Thoracic aorta (tissue), 2 donors: Measurements from ENCODE around the gene OR13C9. TPM values are rescaled to one million over a fixed set of nuclear protein-coding genes. Genes with fewer than 3 reads are reported as not detected.

Experiments
- ATAC-seq: fragments of 150-250 bp; one replicate; pipeline ENCODE4 v1.8.0; 2017; ENCODE audit warnings: low read depth; ENCODE audit not compliant: insufficient number of reproducible peaks, low FRiP score
- DNase-seq: peaks from one replicate; pipeline ENCODE4 v3.0.0-alpha.2; 2020; ENCODE audit warnings: low spot score
- H3K27ac ChIP-seq, 2 donors: fragments of 200-600 bp; sonication (generic); 1 replicate in 1 of 2; 2 replicates in 1 of 2; pipeline ENCODE4 v1.5.1; 2016; ENCODE audit warnings: mild to moderate bottlenecking in 2 of 2, moderate library complexity in 2 of 2
- H3K27me3 ChIP-seq: fragments of 200-600 bp; sonication (generic); replicated peaks from 2 replicates; pipeline ENCODE4 v1.6.0; 2016; ENCODE audit warnings: mild to moderate bottlenecking; ENCODE audit not compliant: insufficient read depth
- H3K36me3 ChIP-seq: fragments of 200-600 bp; sonication (generic); one replicate; pipeline ENCODE4 v1.5.1; 2016
- H3K4me1 ChIP-seq, 2 donors: fragments of 200-600 bp; sonication (generic); 1 replicate in 1 of 2; 2 replicates in 1 of 2; pipeline versions ENCODE4 v1.5.1 to v1.6.0; 2016; ENCODE audit warnings: low read depth in 2 of 2, mild to moderate bottlenecking in 1 of 2; ENCODE audit not compliant: control insufficient read depth in 1 of 2
- H3K4me3 ChIP-seq: fragments of 200-600 bp; sonication (generic); 2 replicates; pipeline ENCODE4 v1.5.1; 2016; ENCODE audit warnings: mild to moderate bottlenecking
- H3K9me3 ChIP-seq: fragments of 200-600 bp; sonication (generic); 2 replicates; pipeline ENCODE4 v1.5.1; 2016
- total RNA-seq, 2 donors: library from RNA; depleted of rRNA; stranded (reverse); fragments of >200 nt; gene quantifications; one replicate each; pipeline versions ENCODE4 v1.1.0 to v1.2.3, GENCODE V29; 2016
- TF ChIP-seq, protein P1 (sequence below): fragments of 200-600 bp; sonication (generic); IDR thresholded peaks from one replicate; pipeline ENCODE4 v1.5.1; 2019; ENCODE audit warnings: antibody characterized with exemption

Gene OR13C9
- total RNA-seq, 2 donors from 2014 or later, result not detected

DNA sequence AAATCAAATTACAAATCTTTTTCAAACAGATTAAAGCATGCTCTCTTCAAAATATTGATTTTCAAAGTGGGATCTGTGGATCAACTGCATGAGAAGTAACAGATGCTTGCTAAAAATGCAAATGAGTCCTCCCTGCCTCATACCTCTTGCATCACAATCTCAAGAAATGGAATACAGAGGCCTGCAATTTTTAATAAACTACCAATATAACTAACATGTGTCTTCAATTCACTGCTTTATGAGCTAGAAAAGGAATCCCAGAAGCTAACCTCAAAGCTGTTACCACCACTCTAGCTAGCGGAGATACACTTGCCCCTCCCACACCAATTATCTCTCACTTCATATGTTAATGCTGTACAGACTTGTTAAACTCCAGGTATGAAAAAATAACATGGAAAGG is 28.4 kb downstream of the OR13C9 start:
- H3K9me3 ChIP-seq, result no peaks in the 10 kb centered on the region
- ATAC-seq, result no peak
- H3K27me3 ChIP-seq, result no peaks in the 10 kb centered on the region
- DNase-seq, result no peak
- no peaks in the 10 kb centered on the region for H3K36me3 ChIP-seq
- no peak overlapping the region for H3K4me3 ChIP-seq
- H3K4me1 ChIP-seq, result no peaks in the 10 kb centered on the region
- H3K27ac ChIP-seq, result no peak overlapping the region
- TF ChIP-seq, protein P1, sequence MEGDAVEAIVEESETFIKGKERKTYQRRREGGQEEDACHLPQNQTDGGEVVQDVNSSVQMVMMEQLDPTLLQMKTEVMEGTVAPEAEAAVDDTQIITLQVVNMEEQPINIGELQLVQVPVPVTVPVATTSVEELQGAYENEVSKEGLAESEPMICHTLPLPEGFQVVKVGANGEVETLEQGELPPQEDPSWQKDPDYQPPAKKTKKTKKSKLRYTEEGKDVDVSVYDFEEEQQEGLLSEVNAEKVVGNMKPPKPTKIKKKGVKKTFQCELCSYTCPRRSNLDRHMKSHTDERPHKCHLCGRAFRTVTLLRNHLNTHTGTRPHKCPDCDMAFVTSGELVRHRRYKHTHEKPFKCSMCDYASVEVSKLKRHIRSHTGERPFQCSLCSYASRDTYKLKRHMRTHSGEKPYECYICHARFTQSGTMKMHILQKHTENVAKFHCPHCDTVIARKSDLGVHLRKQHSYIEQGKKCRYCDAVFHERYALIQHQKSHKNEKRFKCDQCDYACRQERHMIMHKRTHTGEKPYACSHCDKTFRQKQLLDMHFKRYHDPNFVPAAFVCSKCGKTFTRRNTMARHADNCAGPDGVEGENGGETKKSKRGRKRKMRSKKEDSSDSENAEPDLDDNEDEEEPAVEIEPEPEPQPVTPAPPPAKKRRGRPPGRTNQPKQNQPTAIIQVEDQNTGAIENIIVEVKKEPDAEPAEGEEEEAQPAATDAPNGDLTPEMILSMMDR, result no peak

DNA sequence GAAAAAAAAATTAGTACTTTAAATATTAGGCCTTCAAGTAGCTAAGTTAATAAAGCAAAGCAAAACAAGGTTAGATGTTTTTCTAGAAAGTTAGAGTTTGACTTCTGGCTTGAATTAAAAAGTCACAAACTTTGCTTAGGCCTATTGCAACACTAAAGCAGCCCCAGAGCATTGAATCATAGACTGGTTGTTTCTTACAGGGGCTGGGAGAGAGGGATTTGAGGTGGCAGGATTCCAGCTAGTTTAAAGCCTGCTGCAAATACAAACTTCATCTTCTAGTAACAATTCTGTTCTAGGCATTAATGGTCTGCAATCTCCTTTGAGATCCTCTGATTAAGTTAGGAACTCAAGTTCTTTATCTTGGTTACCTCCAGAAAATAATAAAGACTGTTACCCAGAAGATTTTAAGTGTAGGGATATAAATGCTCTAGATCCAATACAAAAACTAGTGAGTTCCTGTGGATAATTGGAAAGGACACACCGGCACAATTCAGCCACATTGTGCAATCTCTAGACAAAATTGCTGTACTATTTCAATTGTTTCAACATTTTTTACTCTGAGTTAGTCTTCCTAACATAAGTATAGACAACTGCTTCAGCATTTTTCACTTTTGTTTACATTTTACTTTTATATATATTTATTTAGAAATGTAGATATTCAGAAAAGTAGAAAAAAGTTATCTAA is 31.4 kb downstream of the OR13C9 start:
- Histone ChIP-seq H3K36me3 (no peaks in the 10 kb centered on the region), H3K9me3 (no peaks in the 10 kb centered on the region), H3K4me3 (no peak overlapping the region), H3K27me3 (no peaks in the 10 kb centered on the region), H3K4me1 (no peaks in the 10 kb centered on the region), H3K27ac (no peak overlapping the region)
- TF ChIP-seq, protein P1, result no peak
- no peak for DNase-seq
- no peak for ATAC-seq

DNA sequence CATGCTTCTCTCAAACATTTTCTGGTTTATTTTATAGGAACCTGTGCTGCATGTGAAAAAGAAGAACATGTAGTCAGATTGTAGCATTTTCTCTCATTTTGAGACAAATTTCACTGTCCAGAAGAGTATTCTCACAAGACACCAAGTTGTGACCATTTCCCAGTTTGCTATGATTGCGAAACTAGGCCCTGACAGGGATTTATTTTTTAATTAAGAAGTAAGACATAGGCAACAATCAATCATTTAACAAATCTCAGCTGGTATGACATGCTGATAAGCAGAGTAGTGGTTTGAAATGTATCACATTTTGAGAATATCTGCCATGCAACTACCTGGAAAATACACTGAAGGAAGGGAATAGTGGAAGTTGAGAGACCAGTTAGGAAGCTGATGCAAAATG is 37.4 kb downstream of the OR13C9 start:
- TF ChIP-seq, protein P1, result no peak
- Histone ChIP-seq H3K27ac (no peak overlapping the region), H3K36me3 (no peaks in the 10 kb centered on the region), H3K4me3 (no peak overlapping the region), H3K9me3 (no peaks in the 10 kb centered on the region), H3K4me1 (no peaks in the 10 kb centered on the region), H3K27me3 (no peaks in the 10 kb centered on the region)
- ATAC-seq (no peak), DNase-seq (no peak)

- ATAC-seq, result no peak
- peaks cover 4% of the 10 kb centered on the region for H3K9me3 ChIP-seq
- no peaks in the 10 kb centered on the region for H3K27me3 ChIP-seq
- H3K36me3 ChIP-seq, result no peaks in the 10 kb centered on the region
- H3K4me1 ChIP-seq, result no peaks in the 10 kb centered on the region
- TF ChIP-seq, protein P1, result no peak
- no peak overlapping the region for H3K4me3 ChIP-seq
- DNase-seq, result no peak
- H3K27ac ChIP-seq, result no peak overlapping the region
These were observed 40.7 kb downstream of the OR13C9 start for GRCh38 chr9:104577263-104577662.

- Histone ChIP-seq H3K27ac (no peak overlapping the region), H3K36me3 (no peaks in the 10 kb centered on the region), H3K4me3 (no peak overlapping the region), H3K9me3 (peaks cover 4% of the 10 kb centered on the region), H3K27me3 (no peaks in the 10 kb centered on the region), H3K4me1 (no peaks in the 10 kb centered on the region)
- DNase-seq, result no peak
- TF ChIP-seq, protein P1, result no peak
- no peak for ATAC-seq
These were observed 42.5 kb downstream of the OR13C9 start for GRCh38 chr9:104575456-104575855.
